NCI-H774 (cell line): ENCODE data around the gene UBASH3A.
A peak's percentile ranks its signal among the peaks of the same experiment; 100 is the strongest.

Experiments used
- DNase-seq: peaks from one replicate; lab custom pipeline; 2025; lab: John Stamatoyannopoulos, UW

The UBASH3A gene

GRCh38 chr21:42374864-42375499 lies 28.7 kb upstream of the UBASH3A start:
- DNase-seq: no peak

- DNase-seq: no peak
Measured at GRCh38 chr21:42375506-42375905, 28.2 kb upstream of the UBASH3A start.

GRCh38 chr21:42375966-42376337 lies 27.8 kb upstream of the UBASH3A start:
- no peak for DNase-seq

GRCh38 chr21:42376338-42376982 lies 27.2 kb upstream of the UBASH3A start:
- DNase-seq: no peak

GRCh38 chr21:42377211-42377950 lies 26.3 kb upstream of the UBASH3A start:
- no peak for DNase-seq

- no peak for DNase-seq
Measured at GRCh38 chr21:42377951-42378340, 25.8 kb upstream of the UBASH3A start.

- no peak for DNase-seq
Measured at GRCh38 chr21:42378418-42378817, 25.3 kb upstream of the UBASH3A start.

GRCh38 chr21:42379426-42380215 lies 24.1 kb upstream of the UBASH3A start:
- DNase-seq: no peak

- no peak for DNase-seq
Measured at GRCh38 chr21:42381347-42381984, 22.2 kb upstream of the UBASH3A start.

GRCh38 chr21:42382915-42383314 lies 20.8 kb upstream of the UBASH3A start:
- no peak for DNase-seq

GRCh38 chr21:42383331-42383730 lies 20.4 kb upstream of the UBASH3A start:
- DNase-seq: no peak

- DNase-seq: no peak
Measured at GRCh38 chr21:42384156-42384945, 19.4 kb upstream of the UBASH3A start.

- no peak for DNase-seq
Measured at GRCh38 chr21:42384989-42385388, 18.7 kb upstream of the UBASH3A start.

- no peak for DNase-seq
Measured at GRCh38 chr21:42385619-42386018, 18.1 kb upstream of the UBASH3A start.

- DNase-seq: no peak
Measured at GRCh38 chr21:42386034-42386591, 17.6 kb upstream of the UBASH3A start.

GRCh38 chr21:42387164-42387563 lies 16.5 kb upstream of the UBASH3A start:
- DNase-seq: no peak

GRCh38 chr21:42387843-42388340 lies 15.8 kb upstream of the UBASH3A start:
- no peak for DNase-seq

- no peak for DNase-seq
Measured at GRCh38 chr21:42388740-42389448, 14.8 kb upstream of the UBASH3A start.

GRCh38 chr21:42389449-42389835 lies 14.3 kb upstream of the UBASH3A start:
- peak; percentile 45 for DNase-seq

GRCh38 chr21:42390193-42390592 lies 13.5 kb upstream of the UBASH3A start:
- DNase-seq: no peak
